B cell (primary cell): Measurements from ENCODE around the gene CBLN2. TPM values are rescaled to one million over a fixed set of nuclear protein-coding genes. Genes with fewer than 3 reads are reported as not detected.
A peak's percentile ranks its signal among the peaks of the same experiment; 100 is the strongest.

Experiments
- ATAC-seq: fragments of 200-7000 bp; cut with Tn5 transposase; one replicate; pipeline ENCODE4 v1.10.0; 2021; ENCODE audit warnings: low read depth, mild to moderate bottlenecking, moderate number of reproducible peaks, moderate library complexity
- CTCF ChIA-PET: fragments of 350-600 bp; sonication (Branson Sonifier 250); formaldehyde crosslinking; loops from one replicate; lab custom pipeline; 2021; ENCODE audit warnings: antibody characterized with exemption, inconsistent platforms; lab: Charles Lee
- POLR2A ChIA-PET: fragments of 350-600 bp; sonication (Branson Sonifier 250); formaldehyde crosslinking; loops from one replicate; lab custom pipeline; 2021; ENCODE audit warnings: antibody characterized with exemption; lab: Charles Lee
- DNase-seq: peaks from one replicate; pipeline ENCODE4 v3.0.0; 2013
- H2AFZ ChIP-seq: 2 replicates; pipeline ENCODE4 v1.6.1; 2012; ENCODE audit warnings: mild to moderate bottlenecking, low read depth, low read length; ENCODE audit not compliant: insufficient read depth, poor library complexity, severe bottlenecking
- H3K27ac ChIP-seq, 2 donors: 1 replicate in 1 of 2; 2 replicates in 1 of 2; pipeline ENCODE4 v1.5.1; 2012 to 2013; ENCODE audit warnings: low read length in 2 of 2, mild to moderate bottlenecking in 2 of 2, moderate library complexity in 1 of 2
- H3K27me3 ChIP-seq, 4 experiments: fragments of 200-600 bp in 1 of 4; sonication (generic) in 1 of 4; replicated peaks in 1 of 4; 1 replicate in 2 of 4; 2 replicates in 2 of 4; pipeline versions ENCODE4 v1.6.1 to v1.7.0; 2013 to 2016; ENCODE audit warnings: low read length in 3 of 4, mild to moderate bottlenecking in 2 of 4, mixed read lengths in 1 of 4, moderate library complexity in 1 of 4; ENCODE audit not compliant: insufficient read depth in 4 of 4, control insufficient read depth in 3 of 4; ENCODE audit errors: control extremely low read depth in 1 of 4
- H3K36me3 ChIP-seq, 2 experiments: replicated peaks in 1 of 2; 1 replicate in 1 of 2; 2 replicates in 1 of 2; pipeline versions ENCODE4 v1.6.1 to v1.7.1; 2013; ENCODE audit warnings: low read length in 1 of 2; ENCODE audit not compliant: insufficient read depth in 2 of 2, control insufficient read depth in 1 of 2; ENCODE audit errors: control extremely low read depth in 1 of 2, extremely low read depth in 1 of 2
- H3K4me1 ChIP-seq, 2 donors: fragments of 200-600 bp in 1 of 2; sonication (generic) in 1 of 2; 1 replicate in 1 of 2; 2 replicates in 1 of 2; pipeline versions ENCODE4 v1.5.1 to v1.6.1; 2013 to 2017; ENCODE audit warnings: low read length in 2 of 2; ENCODE audit not compliant: control insufficient read depth in 2 of 2, insufficient read depth in 2 of 2
- H3K4me2 ChIP-seq: replicated peaks from 2 replicates; pipeline ENCODE3; 2012; ENCODE audit warnings: mild to moderate bottlenecking, low read depth, low read length; ENCODE audit not compliant: poor library complexity, severe bottlenecking
- H3K4me3 ChIP-seq, 5 experiments: fragments of 200-600 bp in 1 of 5; sonication (generic) in 1 of 5; 1 replicate in 3 of 5; 2 replicates in 2 of 5; pipeline versions ENCODE4 v1.5.1 to v1.7.0; 2011 to 2016; ENCODE audit warnings: low read length in 4 of 5, mild to moderate bottlenecking in 4 of 5, low read depth in 2 of 5, control low read depth in 1 of 5, moderate library complexity in 1 of 5; ENCODE audit not compliant: insufficient read depth in 1 of 5; ENCODE audit errors: control extremely low read depth in 1 of 5, extremely low read depth in 1 of 5
- H3K79me2 ChIP-seq: fragments of 200-600 bp; sonication (generic); one replicate; pipeline ENCODE4 v1.6.0; 2016; ENCODE audit warnings: low read length; ENCODE audit not compliant: control insufficient read depth, insufficient read depth
- H3K9ac ChIP-seq: fragments of 200-600 bp; sonication (generic); 2 replicates; pipeline ENCODE4 v1.6.1; 2017; ENCODE audit warnings: mild to moderate bottlenecking, low read length, moderate library complexity
- H3K9me3 ChIP-seq, 3 donors: one replicate each; pipeline versions ENCODE4 v1.6.1 to v1.7.1; 2013; ENCODE audit warnings: low read length in 2 of 3; ENCODE audit not compliant: control insufficient read depth in 2 of 3, insufficient read depth in 1 of 3; ENCODE audit errors: control extremely low read depth in 1 of 3
- H4K20me1 ChIP-seq: 2 replicates; pipeline ENCODE4 v1.6.0; 2012; ENCODE audit warnings: mild to moderate bottlenecking, low read length; ENCODE audit not compliant: insufficient read depth, control insufficient read depth, poor library complexity, severe bottlenecking
- H3K27ac Mint-ChIP-seq: one replicate; pipeline ENCODE4 v1.8.0; 2021; ENCODE audit warnings: mixed read lengths
- H3K27me3 Mint-ChIP-seq: one replicate; pipeline ENCODE4 v1.8.0; 2021; ENCODE audit warnings: mixed read lengths
- H3K4me1 Mint-ChIP-seq: one replicate; pipeline ENCODE4 v1.8.0; 2021; ENCODE audit warnings: mixed read lengths
- H3K4me3 Mint-ChIP-seq: one replicate; pipeline ENCODE4 v1.8.0; 2021; ENCODE audit warnings: mixed read lengths
- H3K9me3 Mint-ChIP-seq: one replicate; pipeline ENCODE4 v1.8.0; 2022; ENCODE audit warnings: mixed read lengths; ENCODE audit not compliant: insufficient read depth
- EZH2 ChIP-seq: IDR thresholded peaks from 2 replicates; pipeline ENCODE4 v1.6.1; 2012; ENCODE audit warnings: borderline replicate concordance, low read depth, mild to moderate bottlenecking, moderate library complexity, low read length; ENCODE audit not compliant: insufficient read depth, poor library complexity, severe bottlenecking
- WGBS: methylation state at CpG from one replicate; pipeline ENCODE4 v1.1.5; 2013; ENCODE audit warnings: missing lambda C conversion rate; ENCODE audit not compliant: insufficient coverage; 5-methylcytosine and 5-hydroxymethylcytosine counted together
- intact Hi-C: fragments of 100-400 bp; cut with micrococcal nuclease; formaldehyde crosslinking; loops from one replicate; pipeline ENCODE4 v1.10.0; 2022
- polyA minus RNA-seq: library from RNA; depleted of rRNA, polyadenylated mRNA; stranded (reverse); fragments of >200 nt; gene quantifications from 2 replicates; pipeline ENCODE4 v1.2.3, GENCODE V29; 2012
- polyA plus RNA-seq: library from polyadenylated mRNA; depleted of rRNA; stranded (reverse); fragments of >200 nt; gene quantifications from 2 replicates; pipeline ENCODE4 v1.2.3, GENCODE V29; 2012
- total RNA-seq, 2 donors: library from RNA; stranded (reverse); fragments of 120-200 nt in 1 of 2; gene quantifications; 1 replicate in 1 of 2; 2 replicates in 1 of 2; pipeline versions ENCODE4 v1.2.3 to v1.2.4, GENCODE V29; 2013 to 2022
- TF ChIP-seq, protein P1 (sequence below): fragments of 200-600 bp; IDR thresholded peaks from one replicate; pipeline ENCODE4 v1.8.0; 2022; ENCODE audit warnings: antibody characterized with exemption, mild to moderate bottlenecking

CBLN2 gene
- total RNA-seq (not detected in 2 replicates), polyA plus RNA-seq (not detected in 2 replicates), polyA minus RNA-seq (not detected in 2 replicates)
- 0.02 TPM for total RNA-seq (2013)

DNA sequence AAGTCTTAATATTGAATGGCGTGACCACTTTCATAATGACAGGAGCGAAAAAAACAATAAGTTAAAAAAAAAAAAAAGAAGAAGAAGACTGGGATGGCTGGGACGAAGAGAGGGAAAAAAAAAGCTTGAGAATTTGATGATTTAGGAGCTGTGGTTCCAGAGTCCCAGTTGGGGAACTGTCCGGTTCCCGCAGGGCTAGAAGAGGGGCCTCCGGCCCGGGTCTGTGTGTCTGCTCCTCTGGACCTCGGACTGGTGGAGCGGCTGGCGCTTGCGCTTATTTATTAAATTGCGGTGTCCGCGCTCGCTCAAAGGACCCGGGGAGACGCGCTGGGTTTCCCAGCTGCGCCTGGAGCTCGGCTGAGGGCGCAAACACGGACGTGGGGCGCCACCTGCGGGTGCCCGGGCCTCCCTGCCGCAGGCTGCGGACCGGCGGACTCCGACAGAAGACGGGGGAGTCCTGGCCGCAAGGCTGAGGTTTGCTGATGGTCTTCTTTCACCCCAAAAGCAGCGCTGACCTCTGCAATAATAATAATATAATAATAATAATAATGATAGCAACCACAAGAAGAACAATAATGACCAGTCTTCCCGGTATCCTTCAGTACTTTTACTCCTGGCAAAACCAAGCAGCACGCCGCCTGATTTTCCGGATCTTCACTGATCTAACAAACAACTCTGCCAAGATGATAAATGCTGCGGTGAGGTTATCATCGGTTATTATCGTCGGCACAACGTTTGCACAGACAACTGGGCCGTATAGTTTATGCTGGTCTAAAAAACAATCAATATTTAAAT is at the start of gene CBLN2:
CBLN2 (minus strand) TSS at position 251 of the 795 bp plus-strand sequence. CDS start 2,182 bp downstream, outside the sequence.
- Histone ChIP-seq H3K9me3 (no peaks in the 10 kb centered on the region), H3K79me2 (no peaks in the 10 kb centered on the region), H3K27me3 (peaks cover 0 to 31% (median 9%) of the 10 kb centered on the region in 4 experiments), H3K36me3 (no peaks in the 10 kb centered on the region), H3K4me2 (peak within 1 kb of the TSS; percentile 42), H2AFZ (peak within 1 kb of the TSS; percentile 42), H3K27ac (no peak within 1 kb of the TSS), H3K4me1 (peaks cover 0 to 4% of the 10 kb centered on the region in 2 donors), H3K4me3 (no peak within 1 kb of the TSS), H3K9ac (no peak within 1 kb of the TSS), H4K20me1 (no peaks in the 10 kb centered on the region)
- Mint-ChIP-seq H3K4me1 (peaks cover 9% of the 10 kb centered on the region), H3K4me3 (peak within 1 kb of the TSS; percentile 45), H3K9me3 (no peaks in the 10 kb centered on the region), H3K27ac (no peak within 1 kb of the TSS), H3K27me3 (peaks cover 40% of the 10 kb centered on the region)
- ChIA-PET POLR2A (no interaction called here), CTCF (interaction anchor here (0.7 to 1.8 kb wide), 2 partner anchors 1612 to 1919 kb away, joined by 3 to 6 read pairs; no protein-coding TSS in a partner anchor)
- ATAC-seq: no peak
- WGBS: under 1% methylated on average over 24 of the region's 44 CpGs
- DNase-seq: peak; percentile 38
- intact Hi-C loops: no loop called here
- TF ChIP-seq, protein P1, sequence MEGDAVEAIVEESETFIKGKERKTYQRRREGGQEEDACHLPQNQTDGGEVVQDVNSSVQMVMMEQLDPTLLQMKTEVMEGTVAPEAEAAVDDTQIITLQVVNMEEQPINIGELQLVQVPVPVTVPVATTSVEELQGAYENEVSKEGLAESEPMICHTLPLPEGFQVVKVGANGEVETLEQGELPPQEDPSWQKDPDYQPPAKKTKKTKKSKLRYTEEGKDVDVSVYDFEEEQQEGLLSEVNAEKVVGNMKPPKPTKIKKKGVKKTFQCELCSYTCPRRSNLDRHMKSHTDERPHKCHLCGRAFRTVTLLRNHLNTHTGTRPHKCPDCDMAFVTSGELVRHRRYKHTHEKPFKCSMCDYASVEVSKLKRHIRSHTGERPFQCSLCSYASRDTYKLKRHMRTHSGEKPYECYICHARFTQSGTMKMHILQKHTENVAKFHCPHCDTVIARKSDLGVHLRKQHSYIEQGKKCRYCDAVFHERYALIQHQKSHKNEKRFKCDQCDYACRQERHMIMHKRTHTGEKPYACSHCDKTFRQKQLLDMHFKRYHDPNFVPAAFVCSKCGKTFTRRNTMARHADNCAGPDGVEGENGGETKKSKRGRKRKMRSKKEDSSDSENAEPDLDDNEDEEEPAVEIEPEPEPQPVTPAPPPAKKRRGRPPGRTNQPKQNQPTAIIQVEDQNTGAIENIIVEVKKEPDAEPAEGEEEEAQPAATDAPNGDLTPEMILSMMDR: peak; percentile 60
- TF ChIP-seq EZH2: no peak

DNA sequence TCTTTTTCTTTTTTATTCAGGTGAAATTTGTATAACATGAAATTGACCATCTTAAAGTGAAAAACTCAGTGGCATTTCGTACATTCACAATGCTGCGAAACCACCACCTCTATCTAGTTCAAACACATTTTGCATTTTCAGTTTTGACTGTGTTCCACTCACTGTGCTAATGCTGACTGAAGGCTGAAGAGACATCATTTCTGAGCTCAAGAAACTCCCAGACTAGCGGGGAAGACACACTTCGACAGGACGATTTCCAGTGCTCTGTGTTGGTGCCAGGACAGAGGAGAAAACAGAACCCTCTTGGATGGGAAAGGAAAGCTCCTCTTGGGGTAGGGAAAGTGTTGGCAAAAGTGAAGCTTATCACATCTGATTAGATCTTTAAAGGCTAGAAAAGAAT is 44.2 kb upstream of the CBLN2 start:
- intact Hi-C loops: loop anchor here (10.0 kb wide), 1 partner anchor 64 kb away; no protein-coding TSS in a partner anchor
- H3K27ac Mint-ChIP-seq: no peak overlapping the region
- peaks cover 0 to 6% (median 2%) of the 10 kb centered on the region in 3 donors for H3K9me3 ChIP-seq
- no peaks in the 10 kb centered on the region for H3K79me2 ChIP-seq
- ATAC-seq (no peak), DNase-seq (no peak)
- H3K9ac ChIP-seq: no peak overlapping the region
- TF ChIP-seq, protein P1: no peak
- no peak for TF ChIP-seq EZH2
- POLR2A ChIA-PET: no interaction called here
- H3K4me3 ChIP-seq: no peak overlapping the region
- no peak overlapping the region for H3K4me2 ChIP-seq
- no peaks in the 10 kb centered on the region for H3K4me1 ChIP-seq
- no peak overlapping the region for H3K4me3 Mint-ChIP-seq
- H4K20me1 ChIP-seq: no peaks in the 10 kb centered on the region
- H3K9me3 Mint-ChIP-seq: peaks cover 2% of the 10 kb centered on the region
- no peaks in the 10 kb centered on the region for H3K27me3 Mint-ChIP-seq
- WGBS: 93% methylated on average over 2 of the region's 5 CpGs
- H3K4me1 Mint-ChIP-seq: no peaks in the 10 kb centered on the region
- CTCF ChIA-PET: no interaction called here
- H3K27ac ChIP-seq: no peak overlapping the region
- no peak overlapping the region for H2AFZ ChIP-seq
- no peaks in the 10 kb centered on the region for H3K27me3 ChIP-seq
- no peaks in the 10 kb centered on the region for H3K36me3 ChIP-seq
